ENCODE results near the gene TTLL12. TPM values are rescaled to one million over a fixed set of nuclear protein-coding genes. Genes with fewer than 3 reads are reported as not detected.

The TTLL12 gene
- total and polyA plus RNA-seq, 2 experiments from 2014 or later, result 29.5 to 42.8 TPM

- Histone ChIP-seq H3K4me2 (ENCODE audit: unreplicated experiment) (no peak overlapping the region), H3K9me3 (ENCODE audit: low read depth) (no peaks in the 10 kb centered on the region), H3K4me1 (ENCODE audit: insufficient read depth) (peaks cover 11% of the 10 kb centered on the region), H4K20me1 (ENCODE audit: insufficient read depth) (no peaks in the 10 kb centered on the region), H3K9me2 (ENCODE audit: insufficient read depth) (no peaks in the 10 kb centered on the region), H3K4me3 (no peak overlapping the region), H3K79me2 (ENCODE audit: insufficient read depth) (no peaks in the 10 kb centered on the region), H3F3A (ENCODE audit: insufficient read depth) (peaks cover 6% of the 10 kb centered on the region; the same call in 1 of the 2 replicates), H3K9ac (no peak overlapping the region), H3K27me3 (replicated peaks; ENCODE audit: insufficient read depth) (no peaks in the 10 kb centered on the region), H3K27ac (no peak overlapping the region), H2AFZ (no peak overlapping the region), H3K36me3 (ENCODE audit: low read depth) (no peaks in the 10 kb centered on the region)
- 86 to 89% methylated on average over 26 of the region's 26 CpGs for WGBS, 2 experiments (ENCODE audit: low coverage in 1 of 2, low lambda C conversion rate in 2 of 2, missing lambda C conversion rate in 2 of 2)
- DNase-seq, result no peak
- in situ Hi-C loops (cut with MboI), result no loop called here
- TF ChIP-seq EZH2 (IDR thresholded peaks at IDR 0.05; ENCODE audit: insufficient read depth, poor library complexity, severe bottlenecking) (no peak), EZH2phosphoT487 (IDR thresholded peaks at IDR 0.05; ENCODE audit: insufficient read depth, low read depth) (no peak)
These were observed 14.7 kb upstream of the TTLL12 start for GRCh38 chr22:43201486-43202219.

GRCh38 chr22:43200555-43200954 lies 13.6 kb upstream of the TTLL12 start:
- Histone ChIP-seq H3K79me2 (ENCODE audit: insufficient read depth) (no peaks in the 10 kb centered on the region), H3K27ac (no peak overlapping the region), H4K20me1 (ENCODE audit: insufficient read depth) (no peaks in the 10 kb centered on the region), H3K4me3 (no peak overlapping the region), H3K9me2 (ENCODE audit: insufficient read depth) (no peaks in the 10 kb centered on the region), H3K9ac (no peak overlapping the region), H3K4me1 (ENCODE audit: insufficient read depth) (peaks cover 13% of the 10 kb centered on the region), H3K27me3 (replicated peaks; ENCODE audit: insufficient read depth) (no peaks in the 10 kb centered on the region), H3F3A (ENCODE audit: insufficient read depth) (peaks cover 6% of the 10 kb centered on the region; the same call in 1 of the 2 replicates), H3K4me2 (ENCODE audit: unreplicated experiment) (no peak overlapping the region), H2AFZ (no peak overlapping the region), H3K9me3 (ENCODE audit: low read depth) (no peaks in the 10 kb centered on the region), H3K36me3 (ENCODE audit: low read depth) (no peaks in the 10 kb centered on the region)
- no peak for DNase-seq
- TF ChIP-seq EZH2phosphoT487 (IDR thresholded peaks at IDR 0.05; ENCODE audit: insufficient read depth, low read depth), result no peak
- no peak for TF ChIP-seq EZH2 (IDR thresholded peaks at IDR 0.05; ENCODE audit: insufficient read depth, poor library complexity, severe bottlenecking)
- 80 to 88% methylated on average over 13 of the region's 13 CpGs for WGBS, 2 experiments (ENCODE audit: low coverage in 1 of 2, low lambda C conversion rate in 2 of 2, missing lambda C conversion rate in 2 of 2)
- in situ Hi-C loops (cut with MboI), result no loop called here

- in situ Hi-C loops (cut with MboI), result no loop called here
- WGBS, 2 experiments (ENCODE audit: low coverage in 1 of 2, low lambda C conversion rate in 2 of 2, missing lambda C conversion rate in 2 of 2), result 83 to 89% methylated on average over 16 to 17 of the region's 17 CpGs
- Histone ChIP-seq H3K9ac (no peak overlapping the region), H3K9me2 (ENCODE audit: insufficient read depth) (no peaks in the 10 kb centered on the region), H3F3A (ENCODE audit: insufficient read depth) (peaks cover 6% of the 10 kb centered on the region; the same call in 1 of the 2 replicates), H3K27ac (no peak overlapping the region), H3K4me1 (ENCODE audit: insufficient read depth) (peaks cover 13% of the 10 kb centered on the region), H3K4me3 (no peak overlapping the region), H3K36me3 (ENCODE audit: low read depth) (no peaks in the 10 kb centered on the region), H3K9me3 (ENCODE audit: low read depth) (no peaks in the 10 kb centered on the region), H4K20me1 (ENCODE audit: insufficient read depth) (no peaks in the 10 kb centered on the region), H3K4me2 (ENCODE audit: unreplicated experiment) (no peak overlapping the region), H3K79me2 (ENCODE audit: insufficient read depth) (no peaks in the 10 kb centered on the region), H2AFZ (no peak overlapping the region), H3K27me3 (replicated peaks; ENCODE audit: insufficient read depth) (no peaks in the 10 kb centered on the region)
- no peak for DNase-seq
- TF ChIP-seq EZH2 (IDR thresholded peaks at IDR 0.05; ENCODE audit: insufficient read depth, poor library complexity, severe bottlenecking), result no peak
- no peak for TF ChIP-seq EZH2phosphoT487 (IDR thresholded peaks at IDR 0.05; ENCODE audit: insufficient read depth, low read depth)
These were observed 13.1 kb upstream of the TTLL12 start for GRCh38 chr22:43200031-43200430.

GRCh38 chr22:43199541-43199940 lies 12.6 kb upstream of the TTLL12 start:
- DNase-seq, result no peak
- Histone ChIP-seq H3K4me3 (no peak overlapping the region), H4K20me1 (ENCODE audit: insufficient read depth) (no peaks in the 10 kb centered on the region), H3K79me2 (ENCODE audit: insufficient read depth) (no peaks in the 10 kb centered on the region), H3K4me2 (ENCODE audit: unreplicated experiment) (no peak overlapping the region), H3K27ac (no peak overlapping the region), H3K9me3 (ENCODE audit: low read depth) (no peaks in the 10 kb centered on the region), H3K4me1 (ENCODE audit: insufficient read depth) (peaks cover 13% of the 10 kb centered on the region), H3F3A (ENCODE audit: insufficient read depth) (peaks cover 6% of the 10 kb centered on the region; the same call in 1 of the 2 replicates), H3K36me3 (ENCODE audit: low read depth) (no peaks in the 10 kb centered on the region), H3K27me3 (replicated peaks; ENCODE audit: insufficient read depth) (no peaks in the 10 kb centered on the region; the same call in 1 of the 2 replicates), H3K9me2 (ENCODE audit: insufficient read depth) (no peaks in the 10 kb centered on the region), H2AFZ (no peak overlapping the region), H3K9ac (no peak overlapping the region)
- in situ Hi-C loops (cut with MboI), result no loop called here
- TF ChIP-seq EZH2phosphoT487 (IDR thresholded peaks at IDR 0.05; ENCODE audit: insufficient read depth, low read depth) (no peak), EZH2 (IDR thresholded peaks at IDR 0.05; ENCODE audit: insufficient read depth, poor library complexity, severe bottlenecking) (no peak)
- 83 to 85% methylated on average over 10 to 11 of the region's 11 CpGs for WGBS, 2 experiments (ENCODE audit: low coverage in 1 of 2, low lambda C conversion rate in 2 of 2, missing lambda C conversion rate in 2 of 2)
